NCI-H1105 treated with DMSO at 0.1 percent for 48 hours (cell line): ENCODE data around the gene FAM110D.

Experiments used
- DNase-seq: peaks from one replicate; lab custom pipeline; 2025; lab: John Stamatoyannopoulos, UW

The FAM110D gene

GRCh38 chr1:26158908-26159742 is at the start of gene FAM110D:
Gene FAM110D, plus strand, starts transcription at chr1:26159079. Its CDS starts 2,213 bp downstream, at chr1:26161292.
- DNase-seq: no peak

- no peak for DNase-seq
Observed at GRCh38 chr1:26109229-26110164, 49.4 kb upstream of the FAM110D start.

- DNase-seq: peak; percentile 81
Observed at GRCh38 chr1:26110731-26111529, 47.9 kb upstream of the FAM110D start.

GRCh38 chr1:26111530-26112406 is 47.1 kb upstream of the FAM110D start, which contains the start of gene PDIK1L:
Gene PDIK1L, plus strand, starts transcription at chr1:26111824. Its CDS starts 2,485 bp downstream, at chr1:26114309.
- peak; percentile 91 for DNase-seq

GRCh38 chr1:26112407-26112775 is 46.5 kb upstream of the FAM110D start:
- DNase-seq: no peak

- no peak for DNase-seq
Observed at GRCh38 chr1:26114165-26114927, 44.5 kb upstream of the FAM110D start.

GRCh38 chr1:26119892-26120608 is 38.8 kb upstream of the FAM110D start:
- DNase-seq: no peak

- no peak for DNase-seq
Observed at GRCh38 chr1:26121854-26122773, 36.8 kb upstream of the FAM110D start.

- no peak for DNase-seq
Observed at GRCh38 chr1:26122988-26123973, 35.6 kb upstream of the FAM110D start.

GRCh38 chr1:26124418-26125331 is 34.2 kb upstream of the FAM110D start:
- peak; percentile 8 for DNase-seq

GRCh38 chr1:26125382-26125781 is 33.5 kb upstream of the FAM110D start:
- no peak for DNase-seq

GRCh38 chr1:26125946-26126320 is 32.9 kb upstream of the FAM110D start:
- no peak for DNase-seq

GRCh38 chr1:26126321-26127084 is 32.4 kb upstream of the FAM110D start:
- DNase-seq: peak; percentile 92

- DNase-seq: no peak
Observed at GRCh38 chr1:26127235-26128163, 31.4 kb upstream of the FAM110D start.
